ENCODE data around the gene SPIRE2. TPM values are rescaled to one million over a fixed set of nuclear protein-coding genes. Genes with fewer than 3 reads are reported as not detected.

The SPIRE2 gene
- total RNA-seq, 1 donor from 2014 or later = 0.54 TPM

DNA sequence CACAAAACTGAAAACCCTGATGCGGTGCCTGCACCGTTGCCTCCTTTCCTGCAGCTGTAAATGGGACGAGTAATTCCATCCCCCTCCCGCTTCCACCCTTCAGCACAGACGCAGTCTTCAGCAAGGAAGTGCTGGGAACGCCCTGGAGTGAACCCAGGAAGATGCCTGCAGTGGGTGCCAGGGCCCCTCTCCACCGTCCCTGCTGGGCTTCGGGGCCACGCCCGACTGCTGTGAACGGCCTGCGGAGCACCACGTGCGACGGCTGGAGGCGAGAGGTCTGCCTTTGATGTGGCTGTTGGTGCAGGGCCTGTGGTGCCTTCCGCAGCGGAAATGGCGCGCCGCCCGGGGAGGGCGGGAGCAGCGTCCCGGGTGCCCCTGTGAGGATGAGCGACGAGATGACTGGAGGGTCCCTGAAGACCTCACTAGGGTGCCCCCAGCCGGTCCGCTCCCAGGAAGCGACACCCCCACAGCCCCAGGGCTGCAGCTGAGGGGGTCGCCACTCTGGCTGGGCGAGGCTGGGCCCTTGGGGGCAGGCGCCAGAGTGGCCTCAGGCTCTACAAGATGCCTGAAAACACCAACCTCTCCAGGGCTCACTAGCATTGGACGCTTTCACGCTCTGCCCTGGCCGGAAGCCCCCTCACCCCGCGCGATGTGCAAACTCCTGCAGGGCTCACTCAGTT is 89.6 kb downstream of the SPIRE2 start:
- intact Hi-C loops (cut with DNase I) = loop anchor here (5.0 kb wide), 1 partner anchor 46 kb away; the partner anchor contains the start of gene TCF25
- ATAC-seq (peak; percentile 74), DNase-seq (ENCODE audit: missing footprints) (peak; percentile 92)

DNA sequence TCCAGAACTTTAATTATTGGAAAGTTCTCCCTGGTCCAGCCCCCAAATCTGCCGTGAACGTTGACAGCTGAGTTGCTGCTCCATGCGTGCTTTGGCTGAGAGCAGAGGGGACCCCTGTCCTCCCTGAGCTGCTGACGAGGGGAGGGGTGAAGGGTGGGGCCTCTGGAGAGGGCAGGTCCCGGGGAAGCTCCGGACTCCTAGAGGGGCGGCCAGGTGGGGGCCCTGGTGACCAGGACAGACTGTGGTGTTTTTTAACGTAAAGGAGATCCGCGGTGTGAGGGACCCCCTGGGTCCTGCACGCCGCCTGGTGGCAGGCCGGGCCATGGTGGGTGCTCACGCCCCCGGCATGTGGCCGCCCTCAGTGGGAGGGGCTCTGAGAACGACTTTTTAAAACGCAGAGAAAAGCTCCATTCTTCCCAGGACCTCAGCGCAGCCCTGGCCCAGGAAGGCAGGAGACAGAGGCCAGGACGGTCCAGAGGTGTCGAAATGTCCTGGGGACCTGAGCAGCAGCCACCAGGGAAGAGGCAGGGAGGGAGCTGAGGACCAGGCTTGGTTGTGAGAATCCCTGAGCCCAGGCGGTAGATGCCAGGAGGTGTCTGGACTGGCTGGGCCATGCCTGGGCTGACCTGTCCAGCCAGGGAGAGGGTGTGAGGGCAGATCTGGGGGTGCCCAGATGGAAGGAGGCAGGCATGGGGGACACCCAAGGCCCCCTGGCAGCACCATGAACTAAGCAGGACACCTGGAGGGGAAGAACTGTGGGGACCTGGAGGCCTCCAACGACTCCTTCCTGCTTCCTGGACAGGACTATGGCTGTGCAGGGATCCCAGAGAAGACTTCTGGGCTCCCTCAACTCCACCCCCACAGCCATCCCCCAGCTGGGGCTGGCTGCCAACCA is 90.4 kb downstream of the SPIRE2 start, which contains the start of gene MC1R:
Gene MC1R, plus strand, starts transcription at position 410 of the 895 bp plus-strand sequence. Its CDS starts 397 bp downstream, at position 807.
- DNase-seq (ENCODE audit: missing footprints) (no peak), ATAC-seq (peak; percentile 20)
- intact Hi-C loops (cut with DNase I) = loop anchor here (5.0 kb wide), 1 partner anchor 46 kb away; the partner anchor contains the start of gene TCF25

GRCh38 chr16:89919535-89920406 is 91.5 kb downstream of the SPIRE2 start:
- DNase-seq (ENCODE audit: missing footprints) (no peak), ATAC-seq (no peak)
- intact Hi-C loops (cut with DNase I) = loop anchor here (5.0 kb wide), 1 partner anchor 47 kb away; the partner anchor contains the start of gene TCF25

GRCh38 chr16:89920723-89921122 is 92.4 kb downstream of the SPIRE2 start:
- ATAC-seq = no peak
- intact Hi-C loops (cut with DNase I) = no loop called here
- no peak for DNase-seq (ENCODE audit: missing footprints)

Other genes starting within 250 kb of the SPIRE2 start
- gene DPEP1, start 214.8 kb upstream of the SPIRE2 start, total RNA-seq = not detected
- 40.6 TPM for gene CHMP1A, start 170.8 kb upstream of the SPIRE2 start, total RNA-seq
- 1.6 TPM for gene SPATA33, start 170.6 kb upstream of the SPIRE2 start, total RNA-seq
- 21.9 TPM for gene CDK10, start 141.8 kb upstream of the SPIRE2 start, total RNA-seq
- gene SPATA2L, start 126.8 kb upstream of the SPIRE2 start, total RNA-seq = 3.4 TPM
- gene VPS9D1, start 107.6 kb upstream of the SPIRE2 start, total RNA-seq = 11.1 TPM
- gene ZNF276, start 106.9 kb upstream of the SPIRE2 start, total RNA-seq = 10.6 TPM
- gene FANCA, start 11.8 kb upstream of the SPIRE2 start, total RNA-seq = 2.8 TPM
- gene TCF25, start 45.1 kb downstream of the SPIRE2 start, total RNA-seq = 82.2 TPM
- gene MC1R, start 90.4 kb downstream of the SPIRE2 start, total RNA-seq = 1.5 TPM
- gene TUBB3, start 94.9 kb downstream of the SPIRE2 start, total RNA-seq = 2.8 TPM
- gene DEF8, start 120.3 kb downstream of the SPIRE2 start, total RNA-seq = 40.5 TPM
- 6.7 TPM for gene DBNDD1, start 191.0 kb downstream of the SPIRE2 start, total RNA-seq
- not detected for gene PRDM7, start 248.9 kb downstream of the SPIRE2 start, total RNA-seq